Vagina (tissue), 2 donors: Measurements from ENCODE around the gene FCN3.

Source experiments
- POLR2A ChIP-seq, 2 donors: fragments of 450-650 bp; IDR thresholded peaks; one replicate each; pipeline ENCODE4 v1.6.1; 2017; ENCODE audit warnings: antibody characterized with exemption in 2 of 2, mild to moderate bottlenecking in 2 of 2, moderate library complexity in 2 of 2
- POLR2AphosphoS5 ChIP-seq, 2 donors: sonication (generic); formaldehyde crosslinking; IDR thresholded peaks; one replicate each; pipeline ENCODE4 v1.9.0; 2017; ENCODE audit warnings: antibody characterized with exemption in 2 of 2, mild to moderate bottlenecking in 2 of 2, low read depth in 1 of 2; ENCODE audit not compliant: insufficient read depth in 1 of 2
- TF ChIP-seq, protein P1 (sequence below), 3 experiments: fragments of 450-650 bp in 2 of 3; fragments of 200-600 bp in 1 of 3; sonication (generic) in 1 of 3; IDR thresholded peaks; one replicate each; pipeline ENCODE4 v1.5.1; 2017 to 2019; ENCODE audit warnings: antibody characterized with exemption in 3 of 3, mild to moderate bottlenecking in 2 of 3, moderate library complexity in 2 of 3

DNA sequence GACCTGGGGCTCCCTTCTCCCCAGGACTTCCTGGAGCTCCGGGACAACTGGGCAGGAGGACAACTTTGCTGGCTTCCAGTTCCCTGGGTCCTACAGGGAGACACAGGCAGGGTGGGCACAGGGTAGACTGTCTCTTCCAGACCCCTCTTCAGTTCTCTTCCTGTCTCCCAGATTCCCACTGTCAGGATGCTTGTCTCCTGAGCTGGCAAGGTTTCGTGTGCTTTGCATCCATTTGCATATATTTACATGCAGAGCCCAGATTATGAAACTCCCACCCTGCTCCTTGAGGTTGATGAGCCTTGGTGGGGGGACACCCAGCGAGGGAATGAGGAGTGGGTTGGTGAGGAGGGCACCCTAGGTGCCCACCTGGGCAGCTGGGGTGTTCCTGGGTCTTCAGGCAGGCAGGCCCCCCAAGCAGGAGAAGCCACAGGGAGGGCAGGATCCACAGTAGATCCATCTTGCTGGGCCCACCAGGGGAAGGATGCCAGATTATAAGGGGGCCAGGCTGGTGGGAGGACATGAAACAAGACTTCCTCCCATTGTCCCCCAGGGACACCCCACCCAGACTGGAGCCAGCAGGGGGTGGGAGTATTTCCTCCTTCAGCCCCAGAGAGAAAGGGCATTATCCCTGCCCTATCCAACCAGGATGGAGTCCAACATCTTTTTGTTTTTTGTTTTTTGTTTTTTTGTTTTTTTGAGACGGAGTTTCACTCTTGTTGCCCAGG, at the start of gene FCN3:
- TF ChIP-seq, protein P1, sequence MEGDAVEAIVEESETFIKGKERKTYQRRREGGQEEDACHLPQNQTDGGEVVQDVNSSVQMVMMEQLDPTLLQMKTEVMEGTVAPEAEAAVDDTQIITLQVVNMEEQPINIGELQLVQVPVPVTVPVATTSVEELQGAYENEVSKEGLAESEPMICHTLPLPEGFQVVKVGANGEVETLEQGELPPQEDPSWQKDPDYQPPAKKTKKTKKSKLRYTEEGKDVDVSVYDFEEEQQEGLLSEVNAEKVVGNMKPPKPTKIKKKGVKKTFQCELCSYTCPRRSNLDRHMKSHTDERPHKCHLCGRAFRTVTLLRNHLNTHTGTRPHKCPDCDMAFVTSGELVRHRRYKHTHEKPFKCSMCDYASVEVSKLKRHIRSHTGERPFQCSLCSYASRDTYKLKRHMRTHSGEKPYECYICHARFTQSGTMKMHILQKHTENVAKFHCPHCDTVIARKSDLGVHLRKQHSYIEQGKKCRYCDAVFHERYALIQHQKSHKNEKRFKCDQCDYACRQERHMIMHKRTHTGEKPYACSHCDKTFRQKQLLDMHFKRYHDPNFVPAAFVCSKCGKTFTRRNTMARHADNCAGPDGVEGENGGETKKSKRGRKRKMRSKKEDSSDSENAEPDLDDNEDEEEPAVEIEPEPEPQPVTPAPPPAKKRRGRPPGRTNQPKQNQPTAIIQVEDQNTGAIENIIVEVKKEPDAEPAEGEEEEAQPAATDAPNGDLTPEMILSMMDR (IDR thresholded peaks at IDR 0.05) = no peak
- TF ChIP-seq POLR2A (IDR thresholded peaks at IDR 0.05) (no peak), POLR2AphosphoS5 (IDR thresholded peaks at IDR 0.05; ENCODE audit: insufficient read depth in 1 of 2, low read depth in 1 of 2) (no peak)
